ENCODE data around the gene OPRL1. TPM values are rescaled to one million over a fixed set of nuclear protein-coding genes. Genes with fewer than 3 reads are reported as not detected.
"Not testable (repeated sequence)": the region's sequence is repeated elsewhere in the genome, so short reads cannot be mapped to it uniquely, and the experiment has no call there.

The OPRL1 gene
- total RNA-seq, 1 experiment from 2014 or later = 0.59 TPM

- Histone ChIP-seq H3K27me3 (replicated peaks; ENCODE audit: control insufficient read depth, insufficient read depth, low read length) (0 out of 2 replicates have a peak, but pooled peaks cover 1% of the 10 kb centered on the region), H3K36me3 (ENCODE audit: control insufficient read depth, insufficient read depth, low read length) (no peaks in the 10 kb centered on the region), H3K9me3 (peaks cover 9% of the 10 kb centered on the region), H3K4me3 (ENCODE audit: low read depth, low read length) (no peak overlapping the region), H3K4me1 (no peaks in the 10 kb centered on the region)
- Mint-ChIP-seq H3K9me3 (ENCODE audit: unreplicated experiment) (no peaks in the 10 kb centered on the region), H3K4me3 (ENCODE audit: unreplicated experiment) (no peak overlapping the region), H3K27me3 (ENCODE audit: insufficient read depth, unreplicated experiment) (peaks cover 15% of the 10 kb centered on the region), H3K4me1 (ENCODE audit: low read depth, unreplicated experiment) (no peaks in the 10 kb centered on the region), H3K36me3 (ENCODE audit: insufficient read depth, unreplicated experiment) (no peaks in the 10 kb centered on the region), H3K27ac (ENCODE audit: unreplicated experiment) (no peak overlapping the region)
- CTCF ChIA-PET = interaction anchor here (0.5 to 1.0 kb wide), 2 partner anchors 93 to 141 kb away, joined by 3 to 5 read pairs; no protein-coding TSS in a partner anchor
- no TSS peak for BruUV-seq (replicated peaks)
- intact Hi-C loops (cut with micrococcal nuclease; ENCODE audit: unreplicated experiment) = no loop called here
- peak in 1 of 2 experiments; percentile 56 for DNase-seq
- POLR2A ChIA-PET = no interaction called here
- TF ChIP-seq, protein P1, sequence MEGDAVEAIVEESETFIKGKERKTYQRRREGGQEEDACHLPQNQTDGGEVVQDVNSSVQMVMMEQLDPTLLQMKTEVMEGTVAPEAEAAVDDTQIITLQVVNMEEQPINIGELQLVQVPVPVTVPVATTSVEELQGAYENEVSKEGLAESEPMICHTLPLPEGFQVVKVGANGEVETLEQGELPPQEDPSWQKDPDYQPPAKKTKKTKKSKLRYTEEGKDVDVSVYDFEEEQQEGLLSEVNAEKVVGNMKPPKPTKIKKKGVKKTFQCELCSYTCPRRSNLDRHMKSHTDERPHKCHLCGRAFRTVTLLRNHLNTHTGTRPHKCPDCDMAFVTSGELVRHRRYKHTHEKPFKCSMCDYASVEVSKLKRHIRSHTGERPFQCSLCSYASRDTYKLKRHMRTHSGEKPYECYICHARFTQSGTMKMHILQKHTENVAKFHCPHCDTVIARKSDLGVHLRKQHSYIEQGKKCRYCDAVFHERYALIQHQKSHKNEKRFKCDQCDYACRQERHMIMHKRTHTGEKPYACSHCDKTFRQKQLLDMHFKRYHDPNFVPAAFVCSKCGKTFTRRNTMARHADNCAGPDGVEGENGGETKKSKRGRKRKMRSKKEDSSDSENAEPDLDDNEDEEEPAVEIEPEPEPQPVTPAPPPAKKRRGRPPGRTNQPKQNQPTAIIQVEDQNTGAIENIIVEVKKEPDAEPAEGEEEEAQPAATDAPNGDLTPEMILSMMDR (IDR thresholded peaks at IDR 0.05; ENCODE audit: insufficient read depth in 1 of 2, low read depth in 1 of 2, low read length in 1 of 2, severe bottlenecking in 1 of 2, unreplicated experiment in 1 of 2) = peak; percentile 46 to 57
Measured at GRCh38 chr20:64131406-64131805, 51.5 kb downstream of the OPRL1 start.

- H3K9me3 Mint-ChIP-seq (ENCODE audit: unreplicated experiment) = no peaks in the 10 kb centered on the region
- no peaks in the 10 kb centered on the region for H3K4me1 Mint-ChIP-seq (ENCODE audit: low read depth, unreplicated experiment)
- H3K36me3 Mint-ChIP-seq (ENCODE audit: insufficient read depth, unreplicated experiment) = no peaks in the 10 kb centered on the region
- peak in 1 of 2 experiments; percentile 58 for DNase-seq
- intact Hi-C loops (cut with micrococcal nuclease; ENCODE audit: unreplicated experiment) = no loop called here
- TF ChIP-seq, protein P1 (IDR thresholded peaks at IDR 0.05; ENCODE audit: insufficient read depth in 1 of 2, low read depth in 1 of 2, low read length in 1 of 2, severe bottlenecking in 1 of 2, unreplicated experiment in 1 of 2) = peak; percentile 37 to 67
- H3K27ac Mint-ChIP-seq (ENCODE audit: unreplicated experiment) = no peak overlapping the region
- H3K27me3 Mint-ChIP-seq (ENCODE audit: insufficient read depth, unreplicated experiment) = peaks cover 13% of the 10 kb centered on the region
- Histone ChIP-seq H3K4me3 (ENCODE audit: low read depth, low read length) (no peak overlapping the region), H3K9me3 (no peaks in the 10 kb centered on the region; the same call in 1 of the 2 replicates), H3K27me3 (replicated peaks; ENCODE audit: control insufficient read depth, insufficient read depth, low read length) (0 out of 2 replicates have a peak, but pooled peaks cover 1% of the 10 kb centered on the region), H3K4me1 (no peaks in the 10 kb centered on the region), H3K36me3 (ENCODE audit: control insufficient read depth, insufficient read depth, low read length) (no peaks in the 10 kb centered on the region)
- CTCF ChIA-PET = interaction anchor here (0.6 kb wide), 1 partner anchor 10 kb away, joined by 3 read pairs; no protein-coding TSS in a partner anchor
- POLR2A ChIA-PET = interaction anchor here (0.6 kb wide), 1 partner anchor 108 kb away, joined by 3 read pairs; no protein-coding TSS in a partner anchor
- no peak overlapping the region for H3K4me3 Mint-ChIP-seq (ENCODE audit: unreplicated experiment)
- BruUV-seq (replicated peaks) = no TSS peak
Measured at GRCh38 chr20:64133951-64134407, 54.1 kb downstream of the OPRL1 start.

DNA sequence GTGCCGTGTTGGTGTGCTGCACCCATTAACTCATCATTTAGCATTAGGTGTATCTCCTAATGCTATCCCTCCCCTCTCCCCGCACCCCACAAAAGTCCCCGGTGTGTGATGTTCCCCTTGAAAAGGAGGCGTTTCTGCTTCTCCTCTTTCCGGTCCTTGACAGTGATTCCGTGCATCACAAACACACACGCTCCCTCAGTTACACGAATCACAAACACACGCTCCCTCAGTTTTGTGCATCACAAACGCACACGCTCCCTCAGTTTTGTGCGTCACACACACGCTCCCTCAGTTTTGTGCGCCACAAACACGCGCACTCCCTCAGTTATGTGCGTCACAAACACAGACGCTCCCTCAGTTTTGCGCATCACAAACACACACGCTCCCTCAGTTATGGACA is 54.9 kb downstream of the OPRL1 start:
- DNase-seq = peak in 1 of 2 experiments; percentile 29
- H3K36me3 Mint-ChIP-seq (ENCODE audit: insufficient read depth, unreplicated experiment); intact Hi-C loops (cut with micrococcal nuclease; ENCODE audit: unreplicated experiment); H3K4me1 ChIP-seq; H3K36me3 ChIP-seq (ENCODE audit: control insufficient read depth, insufficient read depth, low read length); H3K4me1 Mint-ChIP-seq (ENCODE audit: low read depth, unreplicated experiment); H3K9me3 ChIP-seq; H3K4me3 Mint-ChIP-seq (ENCODE audit: unreplicated experiment); CTCF ChIA-PET; H3K27ac Mint-ChIP-seq (ENCODE audit: unreplicated experiment); POLR2A ChIA-PET; BruUV-seq (replicated peaks); H3K27me3 ChIP-seq (replicated peaks; ENCODE audit: control insufficient read depth, insufficient read depth, low read length); H3K9me3 Mint-ChIP-seq (ENCODE audit: unreplicated experiment); H3K4me3 ChIP-seq (ENCODE audit: low read depth, low read length): not testable (repeated sequence)
- peaks cover 10% of the 10 kb centered on the region for H3K27me3 Mint-ChIP-seq (ENCODE audit: insufficient read depth, unreplicated experiment)

Measured in Caco-2 (cell line).